Endothelial cell of umbilical vein (primary cell): ENCODE measurements around the gene ADCY2. TPM values are rescaled to one million over a fixed set of nuclear protein-coding genes. Genes with fewer than 3 reads are reported as not detected.

ENCODE experiments used
- BruUV-seq: library from RNA; stranded (reverse); fragments of 400-500 nt; replicated peaks from 2 replicates; lab custom pipeline; 2021; lab: Mats Ljungman, UMichigan
- CTCF ChIA-PET: fragments of 300-600, 350-600 bp; sonication (Branson Sonifier 250); formaldehyde crosslinking; loops from one replicate; lab custom pipeline; 2021; ENCODE audit warnings: antibody characterized with exemption, inconsistent platforms; lab: Charles Lee
- POLR2A ChIA-PET: fragments of 300-600, 350-600 bp; sonication (Branson Sonifier 250); formaldehyde crosslinking; loops from one replicate; lab custom pipeline; 2021; ENCODE audit warnings: antibody characterized with exemption, inconsistent platforms; lab: Charles Lee
- DNase-seq: peaks from one replicate; pipeline ENCODE4 v3.0.0-alpha.2; 2011; ENCODE audit warnings: low read depth, low spot score
- FAIRE-seq: peaks from 2 replicates; lab custom pipeline; 2011; peaks lifted over from hg19 to GRCh38; lab: Jason Lieb, UNC
- H2AFZ ChIP-seq: 2 replicates; pipeline ENCODE4 v1.6.0; 2012; ENCODE audit warnings: low read depth, low read length, control low read depth, inconsistent platforms
- H3K27ac ChIP-seq: 2 replicates; pipeline ENCODE4 v1.5.1; 2011; ENCODE audit warnings: low read depth, mild to moderate bottlenecking, control low read depth, low read length, moderate library complexity; ENCODE audit not compliant: insufficient read depth
- H3K27me3 ChIP-seq, 2 experiments: 2 replicates each; pipeline versions ENCODE4 v1.6.0 to v1.6.1; 2011; ENCODE audit warnings: low read length in 2 of 2, mixed read lengths in 1 of 2; ENCODE audit not compliant: control insufficient read depth in 2 of 2, insufficient read depth in 2 of 2
- H3K36me3 ChIP-seq, 2 experiments: 2 replicates in 1 of 2; 3 replicates in 1 of 2; pipeline ENCODE4 v1.5.1; 2011; ENCODE audit warnings: low read length in 2 of 2, mild to moderate bottlenecking in 1 of 2, moderate library complexity in 1 of 2; ENCODE audit not compliant: control insufficient read depth in 2 of 2, insufficient read depth in 2 of 2; ENCODE audit errors: extremely low read depth in 1 of 2
- H3K4me1 ChIP-seq: 3 replicates; pipeline ENCODE4 v1.5.1; 2011; ENCODE audit warnings: mild to moderate bottlenecking, low read length; ENCODE audit not compliant: control insufficient read depth, insufficient read depth; ENCODE audit errors: extremely low read depth
- H3K4me2 ChIP-seq: 2 replicates; pipeline ENCODE4 v1.6.1; 2011; ENCODE audit warnings: low read length, control low read depth, mixed read lengths; ENCODE audit not compliant: insufficient read depth
- H3K4me3 ChIP-seq, 3 experiments: fragments of 200-600 bp in 1 of 3; sonication (generic), shearing (Covaris generic) in 1 of 3; replicated peaks in 1 of 3; 2 replicates each; pipeline ENCODE4 v1.5.1; 2011 to 2016; ENCODE audit warnings: control low read depth in 3 of 3, low read length in 3 of 3, mild to moderate bottlenecking in 2 of 3, inconsistent platforms in 1 of 3, low read depth in 1 of 3, moderate library complexity in 1 of 3; ENCODE audit not compliant: insufficient read depth in 1 of 3
- H3K79me2 ChIP-seq: 2 replicates; pipeline ENCODE4 v1.6.0; 2012; ENCODE audit warnings: low read length, inconsistent platforms; ENCODE audit not compliant: control insufficient read depth, insufficient read depth
- H3K9ac ChIP-seq: replicated peaks from 2 replicates; pipeline ENCODE3; 2011; ENCODE audit warnings: low read length, control low read depth; ENCODE audit not compliant: insufficient read depth; ENCODE audit errors: extremely low read depth
- H3K9me1 ChIP-seq: replicated peaks from 3 replicates; pipeline ENCODE4 v1.6.0; 2011; ENCODE audit warnings: mild to moderate bottlenecking, low read length; ENCODE audit not compliant: control insufficient read depth, insufficient read depth; ENCODE audit errors: extremely low read depth
- H3K9me3 ChIP-seq: replicated peaks from 2 replicates; pipeline ENCODE4 v1.5.1; 2012; ENCODE audit warnings: low read length, inconsistent platforms; ENCODE audit not compliant: control insufficient read depth, insufficient read depth
- H4K20me1 ChIP-seq: replicated peaks from 2 replicates; pipeline ENCODE3; 2011; ENCODE audit warnings: mild to moderate bottlenecking, low read length; ENCODE audit not compliant: control insufficient read depth, insufficient read depth; ENCODE audit errors: extremely low read depth
- EZH2 ChIP-seq: IDR thresholded peaks from 2 replicates; pipeline ENCODE4 v1.6.1; 2012; ENCODE audit warnings: borderline replicate concordance, low read depth, mild to moderate bottlenecking, moderate library complexity, low read length, inconsistent platforms; ENCODE audit not compliant: severe bottlenecking
- FOS ChIP-seq: IDR thresholded peaks from 2 replicates; pipeline ENCODE4 v1.6.1; 2011; ENCODE audit warnings: mild to moderate bottlenecking, low read length, moderate library complexity, borderline replicate concordance; ENCODE audit not compliant: insufficient read depth
- GATA2 ChIP-seq: IDR thresholded peaks from 2 replicates; pipeline ENCODE4 v1.7.0; 2011; ENCODE audit warnings: low read depth, mild to moderate bottlenecking, moderate library complexity, mixed read lengths, low read length; ENCODE audit not compliant: insufficient read length, insufficient read depth
- JUN ChIP-seq: IDR thresholded peaks from 2 replicates; pipeline ENCODE4 v1.6.1; 2011; ENCODE audit warnings: borderline replicate concordance, low read depth; ENCODE audit not compliant: insufficient read length, insufficient read depth
- MYC ChIP-seq: IDR thresholded peaks from one replicate; pipeline ENCODE4 v1.6.1; 2011; ENCODE audit warnings: mild to moderate bottlenecking, low read depth, low read length
- POLR2A ChIP-seq: IDR thresholded peaks from 2 replicates; pipeline ENCODE4 v1.6.1; 2012; ENCODE audit warnings: low read depth, mild to moderate bottlenecking, control low read depth, low read length
- POLR2AphosphoS5 ChIP-seq: IDR thresholded peaks from 2 replicates; pipeline ENCODE4 v1.6.1; 2012; ENCODE audit warnings: low read depth, mild to moderate bottlenecking, control low read depth, low read length, moderate library complexity; ENCODE audit not compliant: insufficient read depth
- dilution Hi-C: fragments of 300-500 bp; cut with MboI; formaldehyde crosslinking; loops from one replicate; pipeline ENCODE4 v1.15.0; 2019; ENCODE audit warnings: low sequenced_read_pairs; ENCODE audit not compliant: extremely low pct_ligation_motif_present
- intact Hi-C: fragments of 100-400 bp; cut with micrococcal nuclease; formaldehyde crosslinking; loops from one replicate; pipeline ENCODE4 v1.10.0; 2022
- polyA plus RNA-seq, 4 experiments: library from polyadenylated mRNA; depleted of rRNA in 3 of 4; stranded (reverse) in 3 of 4; unstranded in 1 of 4; fragments of >200 nt; gene quantifications; 2 replicates each; pipeline versions ENCODE4 v1.2.1 to v1.2.3, GENCODE V29; 2011 to 2012; ENCODE audit warnings: missing spikeins in 1 of 4
- total RNA-seq: library from RNA; stranded (reverse); gene quantifications from 2 replicates; pipeline ENCODE4 v1.2.3, GENCODE V29; 2021
- TF ChIP-seq, protein P1 (sequence below), 2 donors: IDR thresholded peaks; 1 replicate in 1 of 2; 2 replicates in 1 of 2; pipeline ENCODE4 v1.5.1; 2011; ENCODE audit warnings: low read length in 2 of 2, mild to moderate bottlenecking in 2 of 2, moderate library complexity in 2 of 2, control low read depth in 1 of 2, inconsistent platforms in 1 of 2, low read depth in 1 of 2; ENCODE audit not compliant: insufficient read depth in 1 of 2; ENCODE audit errors: extremely low read depth in 1 of 2
- TF ChIP-seq, protein P2 (sequence below): IDR thresholded peaks from 2 replicates; pipeline ENCODE4 v1.6.1; 2011; ENCODE audit not compliant: insufficient read depth, insufficient read length

Gene ADCY2
- total and polyA plus RNA-seq, 2 donors (not counting 3 experiments of a cell fraction or from before 2014, with no cell fraction given) = under 0.01 TPM; not detected in 1

DNA sequence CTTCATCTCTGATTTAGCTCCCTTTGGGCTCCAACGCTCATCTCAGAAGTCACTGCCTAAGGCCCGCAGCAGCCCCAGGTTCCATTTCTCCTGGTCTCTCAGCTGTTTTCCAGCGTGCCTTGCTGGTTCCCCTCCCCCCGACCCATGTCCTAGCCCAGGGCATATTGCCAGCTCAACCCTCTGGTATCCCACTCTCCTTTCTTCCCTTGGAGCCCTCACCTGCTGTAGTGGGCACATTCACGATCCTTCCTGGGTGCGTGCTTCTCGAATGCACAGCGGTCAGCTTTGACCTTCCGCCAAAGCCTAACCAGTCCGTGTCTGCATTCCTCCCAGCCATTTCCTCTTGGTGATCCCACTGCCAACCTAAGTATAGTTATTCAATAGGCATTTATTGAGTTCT lies 418.9 kb downstream of the ADCY2 start:
- H3K79me2 ChIP-seq = no peaks in the 10 kb centered on the region
- dilution Hi-C loops (no loop called here), intact Hi-C loops (loop anchor here (5.0 kb wide), 1 partner anchor 993 kb away; no protein-coding TSS in a partner anchor)
- DNase-seq (no peak), FAIRE-seq (no peak)
- ChIA-PET POLR2A (no interaction called here), CTCF (interaction anchor here (1.2 kb wide), 1 partner anchor 36 kb away, joined by 4 read pairs; the partner anchor contains the start of gene CFAP90)
- no peak overlapping the region for H2AFZ ChIP-seq
- H3K27me3 ChIP-seq = no peaks in the 10 kb centered on the region
- no peaks in the 10 kb centered on the region for H3K36me3 ChIP-seq
- H3K4me3 ChIP-seq = no peak overlapping the region
- no peaks in the 10 kb centered on the region for H3K9me1 ChIP-seq
- no TSS peak for BruUV-seq
- no peak overlapping the region for H3K9ac ChIP-seq
- TF ChIP-seq, protein P1, sequence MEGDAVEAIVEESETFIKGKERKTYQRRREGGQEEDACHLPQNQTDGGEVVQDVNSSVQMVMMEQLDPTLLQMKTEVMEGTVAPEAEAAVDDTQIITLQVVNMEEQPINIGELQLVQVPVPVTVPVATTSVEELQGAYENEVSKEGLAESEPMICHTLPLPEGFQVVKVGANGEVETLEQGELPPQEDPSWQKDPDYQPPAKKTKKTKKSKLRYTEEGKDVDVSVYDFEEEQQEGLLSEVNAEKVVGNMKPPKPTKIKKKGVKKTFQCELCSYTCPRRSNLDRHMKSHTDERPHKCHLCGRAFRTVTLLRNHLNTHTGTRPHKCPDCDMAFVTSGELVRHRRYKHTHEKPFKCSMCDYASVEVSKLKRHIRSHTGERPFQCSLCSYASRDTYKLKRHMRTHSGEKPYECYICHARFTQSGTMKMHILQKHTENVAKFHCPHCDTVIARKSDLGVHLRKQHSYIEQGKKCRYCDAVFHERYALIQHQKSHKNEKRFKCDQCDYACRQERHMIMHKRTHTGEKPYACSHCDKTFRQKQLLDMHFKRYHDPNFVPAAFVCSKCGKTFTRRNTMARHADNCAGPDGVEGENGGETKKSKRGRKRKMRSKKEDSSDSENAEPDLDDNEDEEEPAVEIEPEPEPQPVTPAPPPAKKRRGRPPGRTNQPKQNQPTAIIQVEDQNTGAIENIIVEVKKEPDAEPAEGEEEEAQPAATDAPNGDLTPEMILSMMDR (IDR thresholded peaks at IDR 0.05; ENCODE audit: extremely low read depth in 1 of 2, insufficient read depth in 1 of 2, low read depth in 1 of 2, low read length in 2 of 2) = no peak
- TF ChIP-seq JUN (no peak), MYC (no peak), GATA2 (no peak), FOS (no peak), EZH2 (no peak), POLR2A (no peak), POLR2AphosphoS5 (no peak)
- TF ChIP-seq, protein P2, sequence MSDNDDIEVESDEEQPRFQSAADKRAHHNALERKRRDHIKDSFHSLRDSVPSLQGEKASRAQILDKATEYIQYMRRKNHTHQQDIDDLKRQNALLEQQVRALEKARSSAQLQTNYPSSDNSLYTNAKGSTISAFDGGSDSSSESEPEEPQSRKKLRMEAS = no peak
- H3K4me1 ChIP-seq = no peaks in the 10 kb centered on the region
- H3K27ac ChIP-seq = no peak overlapping the region
- H4K20me1 ChIP-seq = no peaks in the 10 kb centered on the region
- no peaks in the 10 kb centered on the region for H3K9me3 ChIP-seq
- no peak overlapping the region for H3K4me2 ChIP-seq
